ENCODE results near the gene CD300E.
"Not testable (repeated sequence)": the region's sequence is repeated elsewhere in the genome, so short reads cannot be mapped to it uniquely, and the experiment has no call there.

CD300E gene

DNA sequence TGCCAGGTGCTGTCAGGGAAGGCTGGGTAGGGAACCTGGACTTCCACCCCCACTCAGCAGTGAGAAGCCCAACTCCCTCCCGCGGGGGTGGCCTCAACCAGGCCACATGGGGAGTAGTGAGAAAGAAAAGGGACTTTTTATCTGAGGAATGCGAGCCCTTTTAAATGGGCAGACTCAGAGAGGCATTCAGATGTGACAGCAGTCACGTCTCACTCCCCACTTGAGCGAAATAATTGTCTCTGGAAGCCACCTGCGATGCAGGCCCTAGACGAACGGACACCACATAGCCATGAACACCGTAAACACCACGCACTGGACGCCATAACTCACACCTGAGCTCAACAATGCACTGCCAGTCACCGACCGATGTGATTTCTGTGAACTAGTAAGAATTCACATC, 11.9 kb upstream of the CD300E start:
- TF ChIP-seq, protein P1, sequence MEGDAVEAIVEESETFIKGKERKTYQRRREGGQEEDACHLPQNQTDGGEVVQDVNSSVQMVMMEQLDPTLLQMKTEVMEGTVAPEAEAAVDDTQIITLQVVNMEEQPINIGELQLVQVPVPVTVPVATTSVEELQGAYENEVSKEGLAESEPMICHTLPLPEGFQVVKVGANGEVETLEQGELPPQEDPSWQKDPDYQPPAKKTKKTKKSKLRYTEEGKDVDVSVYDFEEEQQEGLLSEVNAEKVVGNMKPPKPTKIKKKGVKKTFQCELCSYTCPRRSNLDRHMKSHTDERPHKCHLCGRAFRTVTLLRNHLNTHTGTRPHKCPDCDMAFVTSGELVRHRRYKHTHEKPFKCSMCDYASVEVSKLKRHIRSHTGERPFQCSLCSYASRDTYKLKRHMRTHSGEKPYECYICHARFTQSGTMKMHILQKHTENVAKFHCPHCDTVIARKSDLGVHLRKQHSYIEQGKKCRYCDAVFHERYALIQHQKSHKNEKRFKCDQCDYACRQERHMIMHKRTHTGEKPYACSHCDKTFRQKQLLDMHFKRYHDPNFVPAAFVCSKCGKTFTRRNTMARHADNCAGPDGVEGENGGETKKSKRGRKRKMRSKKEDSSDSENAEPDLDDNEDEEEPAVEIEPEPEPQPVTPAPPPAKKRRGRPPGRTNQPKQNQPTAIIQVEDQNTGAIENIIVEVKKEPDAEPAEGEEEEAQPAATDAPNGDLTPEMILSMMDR (conservative IDR thresholded peaks at IDR 0.05) = no peak
- no peak overlapping the region for H3K27ac ChIP-seq

DNA sequence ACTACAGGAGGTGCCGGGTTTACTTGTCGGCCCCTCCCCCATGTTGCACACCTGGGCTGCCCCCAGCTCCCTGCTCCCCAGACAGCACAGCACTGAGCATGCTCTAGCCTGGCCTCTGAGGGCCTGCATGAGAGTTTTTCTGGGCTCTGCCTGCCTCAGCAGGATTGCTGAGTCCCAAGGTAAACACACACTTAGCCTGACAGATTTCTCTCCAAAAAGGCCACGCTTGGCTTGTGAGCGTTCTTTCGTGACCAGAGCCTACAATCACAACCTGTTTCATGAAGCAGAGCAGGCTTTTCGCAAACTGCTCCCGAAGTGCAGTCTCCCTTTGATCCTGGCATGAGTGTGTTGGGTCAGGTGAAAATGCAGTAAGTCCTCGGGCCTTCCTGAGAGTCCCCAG, 9.8 kb upstream of the CD300E start:
- H3K27ac ChIP-seq = no peak overlapping the region

DNA sequence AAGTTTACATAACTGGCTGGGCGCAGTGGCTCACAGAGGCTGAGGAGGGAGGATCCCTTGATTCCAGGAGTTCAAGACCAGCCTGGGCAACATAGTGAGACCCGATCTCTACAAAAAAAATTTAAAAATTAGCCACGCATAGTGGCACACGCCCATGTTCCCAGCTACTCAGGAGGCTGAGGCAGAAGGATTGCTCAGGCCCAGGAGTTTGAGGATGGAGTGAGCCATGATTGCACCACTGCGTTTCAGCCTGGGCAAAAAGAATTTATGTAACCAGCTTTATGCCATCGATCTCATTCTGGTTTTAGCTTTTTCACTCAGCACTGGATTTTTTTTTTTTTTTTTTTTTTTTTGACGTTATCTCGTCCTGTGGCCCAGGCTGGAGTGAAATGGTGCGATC, 9.1 kb upstream of the CD300E start:
- TF ChIP-seq, protein P1 (conservative IDR thresholded peaks at IDR 0.05) = no peak
- no peak overlapping the region for H3K27ac ChIP-seq

More for the DNA sequence above, 9.8 kb upstream of the CD300E start:
- TF ChIP-seq, protein P1 (conservative IDR thresholded peaks at IDR 0.05) = no peak

DNA sequence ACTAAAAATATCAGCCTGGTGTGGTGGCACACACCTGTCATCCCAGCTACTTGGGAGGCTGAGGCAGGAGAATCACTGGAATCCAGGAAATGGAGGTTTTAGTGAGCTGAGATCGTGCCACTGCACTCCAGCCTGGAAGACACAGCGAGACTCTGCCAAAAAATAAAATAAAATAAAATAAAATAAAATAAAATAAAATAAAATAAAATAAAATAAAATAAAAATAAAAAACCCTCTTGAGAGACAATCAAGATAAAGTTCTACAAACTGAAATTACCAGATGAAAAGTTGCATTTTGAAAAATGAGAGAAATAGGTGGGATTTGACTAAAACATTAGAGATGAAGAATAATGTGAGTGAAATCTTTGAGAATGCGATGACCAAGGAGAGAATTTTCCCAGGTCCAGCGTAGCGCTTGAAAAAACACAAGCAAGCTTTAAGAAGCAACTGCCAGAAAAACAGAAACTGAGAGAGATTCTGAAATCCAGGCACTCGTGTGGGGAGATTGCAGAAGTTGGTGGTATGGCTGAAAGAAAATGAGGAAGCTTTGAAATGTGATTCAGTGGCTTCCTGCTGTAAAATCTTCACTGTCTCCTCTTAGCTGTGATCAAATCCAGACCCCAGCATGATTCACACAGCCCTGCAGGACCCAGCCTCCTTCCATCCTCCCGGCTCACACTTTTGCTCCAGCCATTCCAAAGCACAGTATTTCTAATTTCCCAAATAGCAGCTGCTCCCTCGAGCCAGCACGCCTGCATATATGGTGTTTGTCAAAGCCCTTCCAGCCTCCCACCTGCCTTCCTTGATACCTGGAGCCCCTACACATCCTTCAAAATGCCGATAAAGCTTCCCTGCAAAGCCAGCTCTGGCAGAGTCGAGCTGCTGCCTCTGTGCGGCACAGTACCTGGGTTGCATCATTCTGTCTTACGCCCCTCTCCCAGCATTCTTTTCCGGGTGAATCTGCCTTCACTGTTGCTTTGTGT, 8.2 kb upstream of the CD300E start:
- no peak overlapping the region for H3K27ac ChIP-seq

DNA sequence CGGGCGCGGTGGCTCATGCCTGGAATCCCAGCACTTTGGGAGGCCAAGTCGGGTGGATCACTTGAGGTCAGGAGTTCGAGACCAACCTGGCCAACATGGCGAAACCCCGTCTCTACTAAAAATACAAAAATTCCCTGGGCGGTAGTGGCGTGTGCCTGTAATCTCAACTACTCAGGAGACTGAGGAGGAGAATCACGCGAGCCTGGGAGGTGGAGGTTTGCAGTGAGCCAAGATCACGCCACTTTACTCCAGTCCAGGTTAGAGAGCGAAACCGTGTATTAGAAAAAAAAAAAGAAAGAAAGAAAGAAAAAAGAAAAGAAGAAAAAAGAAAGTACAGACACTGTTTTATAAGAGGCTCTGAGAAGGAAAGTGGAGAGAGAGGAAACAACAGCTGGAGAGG, 6.7 kb upstream of the CD300E start:
- H3K27ac ChIP-seq = not testable (repeated sequence)

More for the DNA sequence above, 8.2 kb upstream of the CD300E start:
- TF ChIP-seq, protein P1 (conservative IDR thresholded peaks at IDR 0.05) = no peak

DNA sequence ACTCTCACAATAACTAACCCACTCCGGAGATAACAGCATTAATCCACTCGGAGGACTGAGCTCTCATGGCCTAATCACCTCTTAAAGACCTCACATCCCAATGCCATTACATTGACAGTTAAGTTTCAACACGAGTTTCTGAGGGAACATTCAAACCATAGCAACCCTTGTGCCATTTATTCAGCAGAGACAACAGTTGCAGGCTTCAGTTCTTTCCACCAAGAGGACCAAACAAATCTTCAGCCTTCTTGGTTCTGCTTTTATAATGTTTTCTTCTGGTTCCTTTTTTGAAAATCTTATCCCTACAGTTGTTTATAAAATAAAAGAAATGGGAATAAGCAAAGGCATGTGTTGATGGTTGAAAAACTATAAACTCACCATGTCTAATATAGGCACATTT, 2.1 kb upstream of the CD300E start:
- TF ChIP-seq, protein P1 (conservative IDR thresholded peaks at IDR 0.05) = no peak
- no peak overlapping the region for H3K27ac ChIP-seq

DNA sequence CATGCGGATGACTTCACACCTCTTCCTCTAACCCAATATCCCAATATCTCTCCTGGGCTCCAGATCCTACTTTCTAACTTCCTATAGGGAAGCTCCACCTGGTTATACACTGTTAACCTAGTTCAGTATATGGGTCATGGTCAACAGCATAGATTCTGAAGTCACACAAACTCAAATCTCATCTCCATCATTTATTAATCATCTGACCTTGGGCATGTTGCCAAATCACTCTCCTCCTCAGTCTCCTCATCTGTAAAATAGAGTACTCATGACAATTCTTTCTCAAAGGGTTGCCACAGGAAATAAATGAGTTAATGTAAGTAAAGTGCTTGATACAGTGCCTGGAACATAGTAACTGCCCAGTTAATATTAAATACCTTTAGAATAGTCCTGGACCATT, 593 bp upstream of the CD300E start:
- H3K27ac ChIP-seq = no peak overlapping the region

More for the DNA sequence above, 593 bp upstream of the CD300E start:
- TF ChIP-seq, protein P1 (conservative IDR thresholded peaks at IDR 0.05) = no peak
